ENCODE results near the gene CRISPLD2.

DNA sequence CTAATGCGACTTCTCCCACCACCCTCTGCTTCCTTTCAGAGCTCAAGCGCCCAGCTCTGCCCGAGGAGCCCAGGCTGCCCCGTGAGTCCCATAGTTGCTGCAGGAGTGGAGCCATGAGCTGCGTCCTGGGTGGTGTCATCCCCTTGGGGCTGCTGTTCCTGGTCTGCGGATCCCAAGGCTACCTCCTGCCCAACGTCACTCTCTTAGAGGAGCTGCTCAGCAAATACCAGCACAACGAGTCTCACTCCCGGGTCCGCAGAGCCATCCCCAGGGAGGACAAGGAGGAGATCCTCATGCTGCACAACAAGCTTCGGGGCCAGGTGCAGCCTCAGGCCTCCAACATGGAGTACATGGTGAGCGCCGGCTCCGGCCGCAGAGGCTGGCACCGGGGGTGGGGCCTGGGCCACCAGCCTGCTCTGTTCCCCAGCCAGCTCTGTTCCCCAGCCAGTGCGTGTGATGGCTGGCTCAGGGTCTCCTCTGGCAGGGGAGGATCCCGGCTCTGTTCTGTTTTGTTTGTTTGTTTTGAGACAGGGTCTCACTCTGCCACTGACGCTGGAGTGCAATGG lies 18.7 kb downstream of the CRISPLD2 start:
- TF ChIP-seq SUZ12 (IDR thresholded peaks at IDR 0.05) (no peak), LEF1 (IDR thresholded peaks at IDR 0.05; ENCODE audit: borderline replicate concordance) (no peak), HDGF (IDR thresholded peaks at IDR 0.05; ENCODE audit: borderline replicate concordance) (no peak), FOXK2 (IDR thresholded peaks at IDR 0.05) (no peak), FOXM1 (IDR thresholded peaks at IDR 0.05; ENCODE audit: borderline replicate concordance) (no peak), FOXA1 (IDR thresholded peaks at IDR 0.05) (no peak), SP1 (IDR thresholded peaks at IDR 0.05) (no peak), CTBP1 (IDR thresholded peaks at IDR 0.05; ENCODE audit: borderline replicate concordance) (no peak), ELF4 (IDR thresholded peaks at IDR 0.05) (no peak)
- TF ChIP-seq, protein P1, sequence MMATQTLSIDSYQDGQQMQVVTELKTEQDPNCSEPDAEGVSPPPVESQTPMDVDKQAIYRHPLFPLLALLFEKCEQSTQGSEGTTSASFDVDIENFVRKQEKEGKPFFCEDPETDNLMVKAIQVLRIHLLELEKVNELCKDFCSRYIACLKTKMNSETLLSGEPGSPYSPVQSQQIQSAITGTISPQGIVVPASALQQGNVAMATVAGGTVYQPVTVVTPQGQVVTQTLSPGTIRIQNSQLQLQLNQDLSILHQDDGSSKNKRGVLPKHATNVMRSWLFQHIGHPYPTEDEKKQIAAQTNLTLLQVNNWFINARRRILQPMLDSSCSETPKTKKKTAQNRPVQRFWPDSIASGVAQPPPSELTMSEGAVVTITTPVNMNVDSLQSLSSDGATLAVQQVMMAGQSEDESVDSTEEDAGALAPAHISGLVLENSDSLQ (IDR thresholded peaks at IDR 0.05) = no peak
